GM12874 (cell line): ENCODE data around the gene ARSG.

Source experiments
- TF ChIP-seq, protein P1 (sequence below): IDR thresholded peaks from 2 replicates; pipeline ENCODE4 v1.5.1; 2011; ENCODE audit warnings: low read depth, mild to moderate bottlenecking, control low read depth, low read length, moderate library complexity; ENCODE audit not compliant: insufficient read depth

The ARSG gene

DNA sequence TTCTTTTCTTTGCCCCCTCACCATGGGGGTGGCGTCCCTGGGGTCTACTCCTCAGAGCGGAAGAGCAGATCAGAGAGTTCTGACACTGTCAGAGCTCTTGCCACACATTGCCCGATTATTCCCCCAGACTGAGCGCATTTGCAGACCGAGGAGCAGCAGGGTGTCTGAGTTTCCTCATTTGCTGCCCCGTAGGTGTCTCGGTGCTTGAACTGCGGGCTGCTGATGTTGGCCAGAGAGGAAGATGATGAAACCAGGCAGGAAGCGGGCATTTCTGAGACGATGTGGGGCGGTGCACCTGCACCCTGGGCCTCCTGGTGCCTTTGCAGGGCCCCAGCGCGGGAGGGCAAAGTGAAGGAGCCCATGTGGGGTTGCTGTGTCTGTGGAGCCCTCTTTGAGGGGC, 55.2 kb downstream of the ARSG start:
- TF ChIP-seq, protein P1, sequence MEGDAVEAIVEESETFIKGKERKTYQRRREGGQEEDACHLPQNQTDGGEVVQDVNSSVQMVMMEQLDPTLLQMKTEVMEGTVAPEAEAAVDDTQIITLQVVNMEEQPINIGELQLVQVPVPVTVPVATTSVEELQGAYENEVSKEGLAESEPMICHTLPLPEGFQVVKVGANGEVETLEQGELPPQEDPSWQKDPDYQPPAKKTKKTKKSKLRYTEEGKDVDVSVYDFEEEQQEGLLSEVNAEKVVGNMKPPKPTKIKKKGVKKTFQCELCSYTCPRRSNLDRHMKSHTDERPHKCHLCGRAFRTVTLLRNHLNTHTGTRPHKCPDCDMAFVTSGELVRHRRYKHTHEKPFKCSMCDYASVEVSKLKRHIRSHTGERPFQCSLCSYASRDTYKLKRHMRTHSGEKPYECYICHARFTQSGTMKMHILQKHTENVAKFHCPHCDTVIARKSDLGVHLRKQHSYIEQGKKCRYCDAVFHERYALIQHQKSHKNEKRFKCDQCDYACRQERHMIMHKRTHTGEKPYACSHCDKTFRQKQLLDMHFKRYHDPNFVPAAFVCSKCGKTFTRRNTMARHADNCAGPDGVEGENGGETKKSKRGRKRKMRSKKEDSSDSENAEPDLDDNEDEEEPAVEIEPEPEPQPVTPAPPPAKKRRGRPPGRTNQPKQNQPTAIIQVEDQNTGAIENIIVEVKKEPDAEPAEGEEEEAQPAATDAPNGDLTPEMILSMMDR, result no peak

DNA sequence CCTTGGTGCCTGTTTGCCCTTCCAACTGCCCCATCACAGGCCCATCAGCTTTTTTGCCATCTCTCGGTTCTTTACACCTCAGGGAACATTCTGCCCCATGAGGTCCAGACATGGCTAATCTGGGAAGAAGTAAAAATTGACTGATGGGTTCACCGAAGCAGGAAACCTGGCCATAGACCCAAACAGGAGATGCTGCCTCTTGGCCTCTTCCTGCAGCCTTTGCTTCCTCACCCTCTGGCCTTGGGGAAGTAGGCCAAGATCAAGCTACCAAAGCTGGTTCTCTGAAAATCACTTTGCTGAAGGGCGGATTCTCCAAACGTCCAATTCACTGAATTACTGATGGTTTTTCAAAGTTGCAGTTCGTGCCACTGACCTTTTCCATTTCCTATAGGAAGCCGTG, 56.1 kb downstream of the ARSG start:
- TF ChIP-seq, protein P1, result no peak

DNA sequence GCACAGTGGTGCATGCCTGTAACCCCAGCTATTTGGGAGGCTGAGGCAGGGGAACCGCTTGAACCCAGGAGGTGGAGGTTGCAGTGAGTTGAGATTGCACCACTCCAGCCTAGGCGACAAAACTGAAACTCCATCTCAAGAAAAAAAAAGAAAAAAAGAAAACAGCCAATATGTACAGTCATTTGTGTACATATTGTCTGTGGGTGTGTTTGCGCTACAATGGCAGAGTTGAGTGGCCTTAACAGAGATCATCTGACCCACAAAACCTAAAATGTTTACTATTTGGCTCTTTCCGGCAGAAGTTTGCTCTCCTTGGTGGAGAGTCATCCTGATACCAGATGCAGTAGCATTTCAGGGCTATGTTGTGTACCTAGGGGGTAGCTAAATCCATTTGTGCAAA, 57.9 kb downstream of the ARSG start:
- TF ChIP-seq, protein P1, result no peak

DNA sequence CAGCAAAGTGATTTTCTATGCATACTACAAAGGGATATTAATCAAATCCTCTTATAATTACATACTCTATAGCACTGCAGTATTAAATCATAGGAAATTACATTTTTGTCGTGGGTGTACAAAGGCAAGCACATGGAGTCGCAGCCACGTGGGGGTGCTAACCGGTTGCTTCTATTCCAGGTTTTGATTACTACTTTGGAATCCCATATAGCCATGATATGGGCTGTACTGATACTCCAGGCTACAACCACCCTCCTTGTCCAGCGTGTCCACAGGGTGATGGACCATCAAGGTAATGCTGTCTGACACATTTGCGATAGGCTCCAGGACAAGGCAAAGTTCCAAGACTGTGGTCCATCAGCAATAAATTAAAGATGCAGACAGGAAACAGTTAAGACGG, 60.1 kb downstream of the ARSG start:
- TF ChIP-seq, protein P1, result no peak

DNA sequence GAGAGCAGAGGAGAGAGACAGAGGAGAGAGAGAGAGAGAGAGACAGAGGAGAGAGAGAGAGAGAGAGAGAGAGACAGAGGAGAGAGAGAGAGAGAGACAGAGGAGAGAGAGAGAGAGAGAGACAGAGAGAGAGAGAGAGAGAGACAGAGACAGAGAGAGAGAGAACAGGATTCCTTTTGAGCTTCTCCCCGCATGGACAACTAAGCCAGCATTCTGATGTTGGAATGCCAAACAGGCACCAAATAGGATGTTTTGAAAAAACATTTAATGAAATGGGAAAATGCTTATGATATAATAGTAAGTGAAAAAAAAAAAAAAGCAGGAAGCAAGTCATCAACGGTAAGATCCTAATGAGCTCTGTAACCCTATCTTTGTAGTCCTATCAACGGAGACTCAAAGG, 60.7 kb downstream of the ARSG start:
- TF ChIP-seq, protein P1, result no peak

DNA sequence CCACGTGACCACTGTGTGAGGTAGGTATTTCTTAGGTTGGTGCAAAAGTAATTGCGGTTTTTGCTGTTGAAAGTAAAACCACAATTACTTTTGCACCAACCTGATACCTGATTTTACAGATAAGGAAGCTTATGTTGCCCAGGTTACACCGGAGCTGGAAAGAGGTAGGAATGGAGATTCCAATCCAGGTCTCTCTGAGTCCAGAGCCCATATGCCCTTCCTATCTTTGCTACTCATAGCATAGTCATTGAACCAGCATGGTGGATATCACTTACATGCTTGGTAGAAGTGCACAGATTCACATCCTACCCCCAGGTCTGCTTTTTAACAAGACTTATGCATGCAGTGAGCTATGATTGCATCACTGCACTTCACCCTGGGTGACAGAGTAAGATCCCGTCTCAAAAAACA, 61.8 kb downstream of the ARSG start:
- TF ChIP-seq, protein P1, result no peak

DNA sequence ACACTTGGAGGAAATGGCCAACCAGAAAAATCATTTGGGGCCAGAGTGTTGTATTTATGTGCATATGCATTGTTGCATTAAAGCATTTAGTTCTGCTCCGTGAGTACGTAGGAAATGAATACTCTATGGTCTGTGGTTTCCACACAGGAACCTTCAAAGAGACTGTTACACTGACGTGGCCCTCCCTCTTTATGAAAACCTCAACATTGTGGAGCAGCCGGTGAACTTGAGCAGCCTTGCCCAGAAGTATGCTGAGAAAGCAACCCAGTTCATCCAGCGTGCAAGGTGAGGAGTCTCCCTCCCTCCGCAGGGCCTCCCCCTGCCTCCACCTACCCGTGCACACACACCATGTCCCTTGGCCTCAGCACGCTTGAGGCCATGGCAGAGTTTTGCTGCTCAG, 65.2 kb downstream of the ARSG start:
- TF ChIP-seq, protein P1, result no peak
